GM23338 (cell line): Measurements from ENCODE around the gene LMAN1L. TPM values are rescaled to one million over a fixed set of nuclear protein-coding genes. Genes with fewer than 3 reads are reported as not detected.

ENCODE experiments used
- ATAC-seq: fragments of 200-7000 bp; cut with Tn5 transposase; 3 replicates; pipeline ENCODE4 v1.9.1; 2020
- DNase-seq: peaks from one replicate; pipeline ENCODE4 v3.0.0-alpha.2; 2015; ENCODE audit warnings: low spot score
- H2AFZ ChIP-seq: fragments of 200-600 bp; sonication (generic); 2 replicates; pipeline ENCODE4 v1.8.0; 2016; ENCODE audit warnings: antibody characterized with exemption, mild to moderate bottlenecking, moderate library complexity
- H3F3A ChIP-seq: fragments of 200-600 bp; sonication (generic); replicated peaks from 2 replicates; pipeline ENCODE4 v1.8.0; 2017; ENCODE audit warnings: antibody characterized with exemption, mixed run types, low read depth
- H3K27ac ChIP-seq: fragments of 200-600 bp; sonication (generic); 2 replicates; pipeline ENCODE4 v1.6.1; 2016; ENCODE audit warnings: low read depth
- H3K27me3 ChIP-seq: fragments of 200-600 bp; sonication (generic); 2 replicates; pipeline ENCODE4 v1.8.0; 2016; ENCODE audit warnings: mild to moderate bottlenecking, mixed run types, moderate library complexity; ENCODE audit not compliant: insufficient read depth
- H3K36me3 ChIP-seq: fragments of 200-600 bp; sonication (generic); 2 replicates; pipeline ENCODE4 v1.8.0; 2016; ENCODE audit warnings: mild to moderate bottlenecking; ENCODE audit not compliant: insufficient read depth
- H3K4me1 ChIP-seq: fragments of 200-600 bp; sonication (generic); 2 replicates; pipeline ENCODE4 v1.8.0; 2016; ENCODE audit warnings: mild to moderate bottlenecking, moderate library complexity; ENCODE audit not compliant: insufficient read depth
- H3K4me2 ChIP-seq: fragments of 200-600 bp; sonication (generic); 2 replicates; pipeline ENCODE4 v1.7.1; 2017; ENCODE audit warnings: mixed run types
- H3K4me3 ChIP-seq: fragments of 200-600 bp; sonication (generic); 2 replicates; pipeline ENCODE4 v1.6.1; 2016; ENCODE audit warnings: mixed run types
- H3K79me2 ChIP-seq: fragments of 200-600 bp; sonication (generic); replicated peaks from 2 replicates; pipeline ENCODE4 v1.8.0; 2017; ENCODE audit warnings: mild to moderate bottlenecking; ENCODE audit not compliant: insufficient read depth
- H3K9me2 ChIP-seq: fragments of 200-600 bp; sonication (generic); 2 replicates; pipeline ENCODE4 v1.8.0; 2017; ENCODE audit not compliant: insufficient read depth
- H4K20me1 ChIP-seq: fragments of 200-600 bp; sonication (generic); replicated peaks from 2 replicates; pipeline ENCODE4 v1.8.0; 2017; ENCODE audit warnings: mild to moderate bottlenecking; ENCODE audit not compliant: insufficient read depth
- H3K27ac Mint-ChIP-seq: 2 replicates; pipeline ENCODE4 v1.8.0; 2020; ENCODE audit warnings: inconsistent platforms, mild to moderate bottlenecking, moderate library complexity, mixed read lengths
- H3K27me3 Mint-ChIP-seq: 3 replicates; pipeline ENCODE4 v1.8.0; 2022; ENCODE audit warnings: low read depth, mild to moderate bottlenecking, moderate library complexity, mixed read lengths, inconsistent platforms; ENCODE audit not compliant: insufficient read depth, poor library complexity
- H3K36me3 Mint-ChIP-seq: 3 replicates; pipeline ENCODE4 v1.8.0; 2021; ENCODE audit warnings: low read depth, mild to moderate bottlenecking, inconsistent platforms, moderate library complexity, mixed read lengths
- H3K4me1 Mint-ChIP-seq: 3 replicates; pipeline ENCODE4 v1.8.0; 2020; ENCODE audit warnings: mild to moderate bottlenecking, inconsistent platforms, mixed read lengths
- H3K4me3 Mint-ChIP-seq: 3 replicates; pipeline ENCODE4 v1.8.0; 2021; ENCODE audit warnings: moderate library complexity, mild to moderate bottlenecking, inconsistent platforms, mixed read lengths
- H3K9me3 Mint-ChIP-seq: 3 replicates; pipeline ENCODE4 v1.8.0; 2020; ENCODE audit warnings: moderate library complexity, mild to moderate bottlenecking, inconsistent platforms, mixed read lengths
- EZH2phosphoT487 ChIP-seq: fragments of 200-600 bp; sonication (generic); IDR thresholded peaks from one replicate; pipeline ENCODE4 v1.8.1; 2018; ENCODE audit warnings: antibody characterized with exemption; ENCODE audit not compliant: unreplicated experiment
- NANOG ChIP-seq: IDR thresholded peaks from 2 replicates; pipeline ENCODE4 v1.6.1; 2016; ENCODE audit warnings: antibody characterized with exemption, borderline replicate concordance
- STAT1 ChIP-seq: IDR thresholded peaks from one replicate; pipeline ENCODE4 v1.6.1; 2016; ENCODE audit warnings: antibody characterized with exemption; ENCODE audit not compliant: unreplicated experiment
- ZNF114 ChIP-seq: fragments of 250-450 bp; sonication (Bioruptor Pico); IDR thresholded peaks from 2 replicates; pipeline ENCODE4 v1.5.0; 2020; ENCODE audit warnings: mild to moderate bottlenecking, moderate library complexity
- ZNF331 ChIP-seq: fragments of 250-450 bp; sonication (Bioruptor Pico); IDR thresholded peaks from 2 replicates; pipeline ENCODE4 v1.5.0; 2020; ENCODE audit warnings: low read depth, mild to moderate bottlenecking, moderate library complexity
- polyA plus RNA-seq: library from polyadenylated mRNA; unstranded; fragments of >200 nt; fragmentation: Nextera tagmentation; extraction: Ambion mirVana; gene quantifications from 2 replicates; pipeline ENCODE4 v1.2.1, GENCODE V29; 2016
- total RNA-seq: library from RNA; depleted of rRNA; stranded (reverse); fragments of >200 nt; shearing (Covaris generic); gene quantifications from 2 replicates; pipeline ENCODE4 v1.2.3, GENCODE V29; 2014
- TF ChIP-seq, protein P1 (sequence below): IDR thresholded peaks from one replicate; pipeline ENCODE4 v1.6.1; 2018; ENCODE audit warnings: antibody characterized with exemption; ENCODE audit not compliant: unreplicated experiment
- TF ChIP-seq, protein P2 (sequence below), 2 experiments: fragments of 200-600 bp in 1 of 2; sonication (generic) in 1 of 2; conservative IDR thresholded peaks; 2 replicates each; pipeline versions ENCODE4 v1.5.1 to v1.6.1; 2016 to 2017; ENCODE audit warnings: antibody characterized with exemption in 2 of 2, low read depth in 2 of 2, mild to moderate bottlenecking in 2 of 2, moderate library complexity in 1 of 2
- TF ChIP-seq, protein P3 (sequence below): IDR thresholded peaks from 2 replicates; pipeline ENCODE4 v1.6.1; 2016; ENCODE audit warnings: antibody characterized with exemption
- TF ChIP-seq, protein P4 (sequence below): fragments of 250-450 bp; sonication (Bioruptor Pico); IDR thresholded peaks from 2 replicates; pipeline ENCODE4 v1.5.0; 2020; ENCODE audit warnings: mild to moderate bottlenecking, moderate library complexity

LMAN1L gene
- total and polyA plus RNA-seq, 2 experiments from 2014 or later: not detected

DNA sequence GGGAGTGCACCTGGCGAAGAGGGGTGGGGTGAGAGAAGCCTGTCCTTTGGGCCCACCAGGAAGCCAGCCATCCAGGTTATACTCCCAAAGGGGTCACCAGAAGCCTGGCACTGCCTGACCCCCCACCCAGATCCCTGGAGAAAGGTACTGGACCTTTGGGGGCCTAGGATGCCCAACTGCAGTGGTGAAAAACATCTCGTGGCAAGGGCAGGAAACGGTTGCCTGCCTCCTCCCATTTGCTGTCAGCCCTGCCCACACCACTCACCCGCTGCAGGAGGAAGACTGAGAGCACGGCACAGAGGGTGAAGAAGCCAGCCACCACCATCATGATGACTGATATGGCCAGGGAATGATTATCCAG lies 32.6 kb downstream of the LMAN1L start:
- H3K36me3 Mint-ChIP-seq: peaks cover 33% of the 10 kb centered on the region
- no peaks in the 10 kb centered on the region for H3K9me2 ChIP-seq
- H3K4me3 ChIP-seq: no peak overlapping the region
- ATAC-seq (no peak), DNase-seq (no peak)
- 0 out of 2 replicates have a peak, but pooled peaks cover 5% of the 10 kb centered on the region for H3F3A ChIP-seq
- H3K27me3 Mint-ChIP-seq: peaks cover 15% of the 10 kb centered on the region
- H3K27ac ChIP-seq: no peak overlapping the region
- no peak overlapping the region for H3K4me2 ChIP-seq
- no peaks in the 10 kb centered on the region for H3K27me3 ChIP-seq
- no peak overlapping the region for H2AFZ ChIP-seq
- no peaks in the 10 kb centered on the region; the same call in 1 of the 2 replicates for H4K20me1 ChIP-seq
- H3K79me2 ChIP-seq: no peaks in the 10 kb centered on the region
- H3K4me1 Mint-ChIP-seq: peaks cover 20% of the 10 kb centered on the region
- H3K4me3 Mint-ChIP-seq: no peak overlapping the region
- peaks cover 9% of the 10 kb centered on the region for H3K4me1 ChIP-seq
- H3K9me3 Mint-ChIP-seq: no peaks in the 10 kb centered on the region
- TF ChIP-seq, protein P1, sequence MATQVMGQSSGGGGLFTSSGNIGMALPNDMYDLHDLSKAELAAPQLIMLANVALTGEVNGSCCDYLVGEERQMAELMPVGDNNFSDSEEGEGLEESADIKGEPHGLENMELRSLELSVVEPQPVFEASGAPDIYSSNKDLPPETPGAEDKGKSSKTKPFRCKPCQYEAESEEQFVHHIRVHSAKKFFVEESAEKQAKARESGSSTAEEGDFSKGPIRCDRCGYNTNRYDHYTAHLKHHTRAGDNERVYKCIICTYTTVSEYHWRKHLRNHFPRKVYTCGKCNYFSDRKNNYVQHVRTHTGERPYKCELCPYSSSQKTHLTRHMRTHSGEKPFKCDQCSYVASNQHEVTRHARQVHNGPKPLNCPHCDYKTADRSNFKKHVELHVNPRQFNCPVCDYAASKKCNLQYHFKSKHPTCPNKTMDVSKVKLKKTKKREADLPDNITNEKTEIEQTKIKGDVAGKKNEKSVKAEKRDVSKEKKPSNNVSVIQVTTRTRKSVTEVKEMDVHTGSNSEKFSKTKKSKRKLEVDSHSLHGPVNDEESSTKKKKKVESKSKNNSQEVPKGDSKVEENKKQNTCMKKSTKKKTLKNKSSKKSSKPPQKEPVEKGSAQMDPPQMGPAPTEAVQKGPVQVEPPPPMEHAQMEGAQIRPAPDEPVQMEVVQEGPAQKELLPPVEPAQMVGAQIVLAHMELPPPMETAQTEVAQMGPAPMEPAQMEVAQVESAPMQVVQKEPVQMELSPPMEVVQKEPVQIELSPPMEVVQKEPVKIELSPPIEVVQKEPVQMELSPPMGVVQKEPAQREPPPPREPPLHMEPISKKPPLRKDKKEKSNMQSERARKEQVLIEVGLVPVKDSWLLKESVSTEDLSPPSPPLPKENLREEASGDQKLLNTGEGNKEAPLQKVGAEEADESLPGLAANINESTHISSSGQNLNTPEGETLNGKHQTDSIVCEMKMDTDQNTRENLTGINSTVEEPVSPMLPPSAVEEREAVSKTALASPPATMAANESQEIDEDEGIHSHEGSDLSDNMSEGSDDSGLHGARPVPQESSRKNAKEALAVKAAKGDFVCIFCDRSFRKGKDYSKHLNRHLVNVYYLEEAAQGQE: no peak
- TF ChIP-seq ZNF331 (CRISPR knock-in tag) (no peak), EZH2phosphoT487 (no peak), ZNF114 (CRISPR knock-in tag) (no peak), STAT1 (no peak)
- TF ChIP-seq, protein P2, sequence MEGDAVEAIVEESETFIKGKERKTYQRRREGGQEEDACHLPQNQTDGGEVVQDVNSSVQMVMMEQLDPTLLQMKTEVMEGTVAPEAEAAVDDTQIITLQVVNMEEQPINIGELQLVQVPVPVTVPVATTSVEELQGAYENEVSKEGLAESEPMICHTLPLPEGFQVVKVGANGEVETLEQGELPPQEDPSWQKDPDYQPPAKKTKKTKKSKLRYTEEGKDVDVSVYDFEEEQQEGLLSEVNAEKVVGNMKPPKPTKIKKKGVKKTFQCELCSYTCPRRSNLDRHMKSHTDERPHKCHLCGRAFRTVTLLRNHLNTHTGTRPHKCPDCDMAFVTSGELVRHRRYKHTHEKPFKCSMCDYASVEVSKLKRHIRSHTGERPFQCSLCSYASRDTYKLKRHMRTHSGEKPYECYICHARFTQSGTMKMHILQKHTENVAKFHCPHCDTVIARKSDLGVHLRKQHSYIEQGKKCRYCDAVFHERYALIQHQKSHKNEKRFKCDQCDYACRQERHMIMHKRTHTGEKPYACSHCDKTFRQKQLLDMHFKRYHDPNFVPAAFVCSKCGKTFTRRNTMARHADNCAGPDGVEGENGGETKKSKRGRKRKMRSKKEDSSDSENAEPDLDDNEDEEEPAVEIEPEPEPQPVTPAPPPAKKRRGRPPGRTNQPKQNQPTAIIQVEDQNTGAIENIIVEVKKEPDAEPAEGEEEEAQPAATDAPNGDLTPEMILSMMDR (conservative IDR thresholded peaks at IDR 0.05; ENCODE audit: low read depth in 2 of 2): no peak
- no peak overlapping the region for H3K27ac Mint-ChIP-seq
- H3K36me3 ChIP-seq: no peaks in the 10 kb centered on the region; the same call in 1 of the 2 replicates

DNA sequence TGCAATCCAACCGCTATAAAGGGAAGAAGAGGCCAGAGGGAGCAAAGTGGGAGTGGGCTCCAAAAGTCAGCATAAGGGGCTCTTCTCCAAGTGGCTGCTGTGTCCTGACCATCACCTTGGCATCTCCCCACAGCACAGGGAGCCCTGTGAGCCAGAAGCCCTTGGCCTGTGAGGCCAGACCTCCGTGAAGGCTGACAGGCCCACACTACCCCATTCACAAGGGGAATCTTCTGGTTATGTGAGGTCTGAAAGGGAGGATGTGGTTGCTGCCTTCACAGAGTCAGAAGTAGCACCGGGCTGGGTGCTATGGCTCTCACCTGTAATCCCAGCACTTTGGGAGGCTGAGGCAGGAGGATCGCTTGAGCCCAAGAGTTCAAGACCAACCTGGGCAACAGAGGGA lies 32.9 kb downstream of the LMAN1L start:
- DNase-seq: no peak
- Mint-ChIP-seq H3K36me3 (peaks cover 33% of the 10 kb centered on the region), H3K4me3 (no peak overlapping the region), H3K4me1 (peaks cover 20% of the 10 kb centered on the region), H3K27ac (no peak overlapping the region), H3K9me3 (no peaks in the 10 kb centered on the region), H3K27me3 (peaks cover 14% of the 10 kb centered on the region)
- Histone ChIP-seq H3K79me2 (no peaks in the 10 kb centered on the region), H3K4me3 (no peak overlapping the region), H3K36me3 (no peaks in the 10 kb centered on the region), H3K27ac (no peak overlapping the region), H3F3A (0 out of 2 replicates have a peak, but pooled peaks cover 5% of the 10 kb centered on the region), H4K20me1 (no peaks in the 10 kb centered on the region), H2AFZ (no peak overlapping the region), H3K9me2 (no peaks in the 10 kb centered on the region), H3K4me2 (no peak overlapping the region), H3K27me3 (no peaks in the 10 kb centered on the region), H3K4me1 (peaks cover 9% of the 10 kb centered on the region)
- no peak for ATAC-seq
- no peak for TF ChIP-seq ZNF114 (CRISPR knock-in tag)
- TF ChIP-seq, protein P3, sequence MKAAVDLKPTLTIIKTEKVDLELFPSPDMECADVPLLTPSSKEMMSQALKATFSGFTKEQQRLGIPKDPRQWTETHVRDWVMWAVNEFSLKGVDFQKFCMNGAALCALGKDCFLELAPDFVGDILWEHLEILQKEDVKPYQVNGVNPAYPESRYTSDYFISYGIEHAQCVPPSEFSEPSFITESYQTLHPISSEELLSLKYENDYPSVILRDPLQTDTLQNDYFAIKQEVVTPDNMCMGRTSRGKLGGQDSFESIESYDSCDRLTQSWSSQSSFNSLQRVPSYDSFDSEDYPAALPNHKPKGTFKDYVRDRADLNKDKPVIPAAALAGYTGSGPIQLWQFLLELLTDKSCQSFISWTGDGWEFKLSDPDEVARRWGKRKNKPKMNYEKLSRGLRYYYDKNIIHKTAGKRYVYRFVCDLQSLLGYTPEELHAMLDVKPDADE: no peak
- TF ChIP-seq, protein P4, sequence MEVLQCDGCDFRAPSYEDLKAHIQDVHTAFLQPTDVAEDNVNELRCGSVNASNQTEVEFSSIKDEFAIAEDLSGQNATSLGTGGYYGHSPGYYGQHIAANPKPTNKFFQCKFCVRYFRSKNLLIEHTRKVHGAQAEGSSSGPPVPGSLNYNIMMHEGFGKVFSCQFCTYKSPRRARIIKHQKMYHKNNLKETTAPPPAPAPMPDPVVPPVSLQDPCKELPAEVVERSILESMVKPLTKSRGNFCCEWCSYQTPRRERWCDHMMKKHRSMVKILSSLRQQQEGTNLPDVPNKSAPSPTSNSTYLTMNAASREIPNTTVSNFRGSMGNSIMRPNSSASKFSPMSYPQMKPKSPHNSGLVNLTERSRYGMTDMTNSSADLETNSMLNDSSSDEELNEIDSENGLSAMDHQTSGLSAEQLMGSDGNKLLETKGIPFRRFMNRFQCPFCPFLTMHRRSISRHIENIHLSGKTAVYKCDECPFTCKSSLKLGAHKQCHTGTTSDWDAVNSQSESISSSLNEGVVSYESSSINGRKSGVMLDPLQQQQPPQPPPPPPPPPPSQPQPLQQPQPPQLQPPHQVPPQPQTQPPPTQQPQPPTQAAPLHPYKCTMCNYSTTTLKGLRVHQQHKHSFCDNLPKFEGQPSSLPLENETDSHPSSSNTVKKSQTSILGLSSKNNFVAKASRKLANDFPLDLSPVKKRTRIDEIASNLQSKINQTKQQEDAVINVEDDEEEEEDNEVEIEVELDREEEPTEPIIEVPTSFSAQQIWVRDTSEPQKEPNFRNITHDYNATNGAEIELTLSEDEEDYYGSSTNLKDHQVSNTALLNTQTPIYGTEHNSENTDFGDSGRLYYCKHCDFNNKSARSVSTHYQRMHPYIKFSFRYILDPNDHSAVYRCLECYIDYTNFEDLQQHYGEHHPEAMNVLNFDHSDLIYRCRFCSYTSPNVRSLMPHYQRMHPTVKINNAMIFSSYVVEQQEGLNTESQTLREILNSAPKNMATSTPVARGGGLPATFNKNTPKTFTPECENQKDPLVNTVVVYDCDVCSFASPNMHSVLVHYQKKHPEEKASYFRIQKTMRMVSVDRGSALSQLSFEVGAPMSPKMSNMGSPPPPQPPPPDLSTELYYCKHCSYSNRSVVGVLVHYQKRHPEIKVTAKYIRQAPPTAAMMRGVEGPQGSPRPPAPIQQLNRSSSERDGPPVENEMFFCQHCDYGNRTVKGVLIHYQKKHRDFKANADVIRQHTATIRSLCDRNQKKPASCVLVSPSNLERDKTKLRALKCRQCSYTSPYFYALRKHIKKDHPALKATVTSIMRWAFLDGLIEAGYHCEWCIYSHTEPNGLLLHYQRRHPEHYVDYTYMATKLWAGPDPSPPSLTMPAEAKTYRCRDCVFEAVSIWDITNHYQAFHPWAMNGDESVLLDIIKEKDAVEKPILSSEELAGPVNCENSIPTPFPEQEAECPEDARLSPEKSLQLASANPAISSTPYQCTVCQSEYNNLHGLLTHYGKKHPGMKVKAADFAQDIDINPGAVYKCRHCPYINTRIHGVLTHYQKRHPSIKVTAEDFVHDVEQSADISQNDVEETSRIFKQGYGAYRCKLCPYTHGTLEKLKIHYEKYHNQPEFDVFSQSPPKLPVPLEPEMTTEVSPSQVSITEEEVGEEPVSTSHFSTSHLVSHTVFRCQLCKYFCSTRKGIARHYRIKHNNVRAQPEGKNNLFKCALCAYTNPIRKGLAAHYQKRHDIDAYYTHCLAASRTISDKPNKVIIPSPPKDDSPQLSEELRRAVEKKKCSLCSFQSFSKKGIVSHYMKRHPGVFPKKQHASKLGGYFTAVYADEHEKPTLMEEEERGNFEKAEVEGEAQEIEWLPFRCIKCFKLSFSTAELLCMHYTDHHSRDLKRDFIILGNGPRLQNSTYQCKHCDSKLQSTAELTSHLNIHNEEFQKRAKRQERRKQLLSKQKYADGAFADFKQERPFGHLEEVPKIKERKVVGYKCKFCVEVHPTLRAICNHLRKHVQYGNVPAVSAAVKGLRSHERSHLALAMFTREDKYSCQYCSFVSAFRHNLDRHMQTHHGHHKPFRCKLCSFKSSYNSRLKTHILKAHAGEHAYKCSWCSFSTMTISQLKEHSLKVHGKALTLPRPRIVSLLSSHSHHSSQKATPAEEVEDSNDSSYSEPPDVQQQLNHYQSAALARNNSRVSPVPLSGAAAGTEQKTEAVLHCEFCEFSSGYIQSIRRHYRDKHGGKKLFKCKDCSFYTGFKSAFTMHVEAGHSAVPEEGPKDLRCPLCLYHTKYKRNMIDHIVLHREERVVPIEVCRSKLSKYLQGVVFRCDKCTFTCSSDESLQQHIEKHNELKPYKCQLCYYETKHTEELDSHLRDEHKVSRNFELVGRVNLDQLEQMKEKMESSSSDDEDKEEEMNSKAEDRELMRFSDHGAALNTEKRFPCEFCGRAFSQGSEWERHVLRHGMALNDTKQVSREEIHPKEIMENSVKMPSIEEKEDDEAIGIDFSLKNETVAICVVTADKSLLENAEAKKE (CRISPR knock-in tag): no peak
- no peak for TF ChIP-seq STAT1
- TF ChIP-seq NANOG: no peak
